Astrocyte (in vitro differentiated cells and primary cell): ENCODE data around the gene TTC9. TPM values are rescaled to one million over a fixed set of nuclear protein-coding genes. Genes with fewer than 3 reads are reported as not detected.

Experiments
- DNase-seq: peaks from one replicate; pipeline ENCODE4 v3.0.0-alpha.2; 2010; ENCODE audit warnings: low read depth
- FAIRE-seq: peaks from 2 replicates; lab custom pipeline; 2011; peaks lifted over from hg19 to GRCh38; lab: Jason Lieb, UNC
- H2AFZ ChIP-seq: 2 replicates; pipeline ENCODE4 v1.6.0; 2012; ENCODE audit warnings: low read depth, low read length, inconsistent platforms
- H3K27ac ChIP-seq: 2 replicates; pipeline ENCODE4 v1.5.1; 2011; ENCODE audit warnings: low read depth, low read length, inconsistent platforms
- H3K27me3 ChIP-seq: 2 replicates; pipeline ENCODE4 v1.6.0; 2011; ENCODE audit warnings: low read length, inconsistent platforms; ENCODE audit not compliant: insufficient read depth
- H3K36me3 ChIP-seq: 2 replicates; pipeline ENCODE4 v1.5.1; 2011; ENCODE audit warnings: low read length, inconsistent platforms; ENCODE audit not compliant: insufficient read depth
- H3K4me1 ChIP-seq: 2 replicates; pipeline ENCODE4 v1.5.1; 2011; ENCODE audit warnings: low read length, inconsistent platforms; ENCODE audit not compliant: insufficient read depth
- H3K4me2 ChIP-seq: 2 replicates; pipeline ENCODE4 v1.6.0; 2012; ENCODE audit warnings: low read length, inconsistent platforms
- H3K4me3 ChIP-seq: 2 replicates; pipeline ENCODE4 v1.5.1; 2011; ENCODE audit warnings: low read depth, mild to moderate bottlenecking, low read length, inconsistent platforms; ENCODE audit not compliant: insufficient read depth
- H3K79me2 ChIP-seq: 2 replicates; pipeline ENCODE4 v1.6.0; 2012; ENCODE audit warnings: mild to moderate bottlenecking, low read length, inconsistent platforms; ENCODE audit not compliant: insufficient read depth
- H3K9ac ChIP-seq: 2 replicates; pipeline ENCODE4 v1.6.0; 2012; ENCODE audit warnings: mild to moderate bottlenecking, low read length, inconsistent platforms
- H3K9me3 ChIP-seq: 2 replicates; pipeline ENCODE4 v1.5.1; 2012; ENCODE audit warnings: low read depth, mild to moderate bottlenecking, low read length, inconsistent platforms; ENCODE audit not compliant: insufficient read depth
- H4K20me1 ChIP-seq: 2 replicates; pipeline ENCODE4 v1.6.0; 2012; ENCODE audit warnings: low read length, inconsistent platforms; ENCODE audit not compliant: insufficient read depth
- H3K27ac Mint-ChIP-seq: one replicate; pipeline ENCODE4 v1.8.0; 2021; ENCODE audit warnings: mild to moderate bottlenecking, mixed read lengths; ENCODE audit not compliant: unreplicated experiment
- H3K27me3 Mint-ChIP-seq: one replicate; pipeline ENCODE4 v1.8.0; 2021; ENCODE audit warnings: low read depth, mixed read lengths; ENCODE audit not compliant: unreplicated experiment
- H3K36me3 Mint-ChIP-seq: one replicate; pipeline ENCODE4 v1.8.0; 2021; ENCODE audit warnings: low read depth, mixed read lengths; ENCODE audit not compliant: unreplicated experiment
- H3K4me1 Mint-ChIP-seq: one replicate; pipeline ENCODE4 v1.8.0; 2021; ENCODE audit warnings: low read depth, mixed read lengths; ENCODE audit not compliant: unreplicated experiment
- H3K4me3 Mint-ChIP-seq: one replicate; pipeline ENCODE4 v1.8.0; 2021; ENCODE audit warnings: mild to moderate bottlenecking, moderate library complexity, mixed read lengths; ENCODE audit not compliant: unreplicated experiment
- H3K9me3 Mint-ChIP-seq: one replicate; pipeline ENCODE4 v1.8.0; 2021; ENCODE audit warnings: mild to moderate bottlenecking, mixed read lengths; ENCODE audit not compliant: unreplicated experiment
- EZH2 ChIP-seq: IDR thresholded peaks from 2 replicates; pipeline ENCODE4 v1.6.1; 2012; ENCODE audit warnings: mild to moderate bottlenecking, low read length, inconsistent platforms; ENCODE audit not compliant: insufficient read depth
- total RNA-seq: library from RNA; stranded (reverse); gene quantifications from 2 replicates; pipeline ENCODE4 v1.2.1, GENCODE V29; 2021
- TF ChIP-seq, protein P1 (sequence below): IDR thresholded peaks from 2 replicates; pipeline ENCODE4 v1.5.1; 2011; ENCODE audit warnings: low read depth, mild to moderate bottlenecking, inconsistent platforms, low read length, moderate library complexity; ENCODE audit not compliant: insufficient read depth

The TTC9 gene
- total RNA-seq, 1 donor from 2014 or later: 8.4 TPM

DNA sequence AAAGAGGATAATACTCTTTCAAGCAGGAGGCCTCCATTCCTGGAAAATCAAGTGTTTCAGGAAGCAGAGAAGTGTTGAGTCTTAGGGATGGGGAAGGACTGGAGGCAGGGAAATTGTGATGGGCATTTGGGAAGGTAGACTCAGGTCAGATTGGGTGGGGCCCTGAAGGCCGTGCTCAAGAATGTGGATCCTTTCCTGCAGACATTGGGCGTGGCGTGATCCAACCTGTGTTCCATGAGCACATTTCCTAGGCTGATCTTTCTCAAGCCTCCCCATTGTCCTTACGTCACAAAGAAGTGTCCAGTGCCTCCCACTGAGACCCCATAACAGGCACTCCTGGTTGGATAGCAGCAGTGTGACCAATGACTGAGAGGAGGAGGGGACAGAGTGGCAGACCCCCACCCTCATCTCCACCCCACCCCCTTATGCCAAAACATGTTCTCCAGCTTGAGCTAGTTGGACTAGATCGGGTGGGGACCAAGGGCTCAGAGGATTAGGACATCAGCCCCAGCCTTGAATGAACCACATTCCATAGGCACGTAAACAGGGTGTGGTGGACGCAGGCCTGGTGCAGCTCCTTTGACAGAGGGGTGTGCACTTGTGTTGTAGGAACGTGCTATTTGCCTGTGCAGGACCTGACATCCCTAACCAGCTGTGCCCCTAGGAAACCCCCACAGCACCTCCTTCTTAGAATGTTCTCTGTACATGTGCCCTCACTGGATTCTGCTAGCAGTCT lies 76.8 kb downstream of the TTC9 start:
- H3K4me1 Mint-ChIP-seq: peaks cover 4% of the 10 kb centered on the region
- DNase-seq (no peak), FAIRE-seq (no peak)
- no peak overlapping the region for H2AFZ ChIP-seq
- H3K27me3 Mint-ChIP-seq: peaks cover 5% of the 10 kb centered on the region
- no peak overlapping the region for H3K9ac ChIP-seq
- no peaks in the 10 kb centered on the region for H4K20me1 ChIP-seq
- no peak overlapping the region for H3K4me3 ChIP-seq
- no peaks in the 10 kb centered on the region for H3K4me1 ChIP-seq
- no peaks in the 10 kb centered on the region for H3K9me3 ChIP-seq
- H3K4me3 Mint-ChIP-seq: no peak overlapping the region
- no peak overlapping the region for H3K27ac ChIP-seq
- H3K4me2 ChIP-seq: no peak overlapping the region
- H3K36me3 Mint-ChIP-seq: peaks cover 3% of the 10 kb centered on the region
- H3K27me3 ChIP-seq: peaks cover 9% of the 10 kb centered on the region
- H3K36me3 ChIP-seq: no peaks in the 10 kb centered on the region
- H3K9me3 Mint-ChIP-seq: no peaks in the 10 kb centered on the region
- no peak overlapping the region for H3K27ac Mint-ChIP-seq
- no peaks in the 10 kb centered on the region for H3K79me2 ChIP-seq
- TF ChIP-seq, protein P1, sequence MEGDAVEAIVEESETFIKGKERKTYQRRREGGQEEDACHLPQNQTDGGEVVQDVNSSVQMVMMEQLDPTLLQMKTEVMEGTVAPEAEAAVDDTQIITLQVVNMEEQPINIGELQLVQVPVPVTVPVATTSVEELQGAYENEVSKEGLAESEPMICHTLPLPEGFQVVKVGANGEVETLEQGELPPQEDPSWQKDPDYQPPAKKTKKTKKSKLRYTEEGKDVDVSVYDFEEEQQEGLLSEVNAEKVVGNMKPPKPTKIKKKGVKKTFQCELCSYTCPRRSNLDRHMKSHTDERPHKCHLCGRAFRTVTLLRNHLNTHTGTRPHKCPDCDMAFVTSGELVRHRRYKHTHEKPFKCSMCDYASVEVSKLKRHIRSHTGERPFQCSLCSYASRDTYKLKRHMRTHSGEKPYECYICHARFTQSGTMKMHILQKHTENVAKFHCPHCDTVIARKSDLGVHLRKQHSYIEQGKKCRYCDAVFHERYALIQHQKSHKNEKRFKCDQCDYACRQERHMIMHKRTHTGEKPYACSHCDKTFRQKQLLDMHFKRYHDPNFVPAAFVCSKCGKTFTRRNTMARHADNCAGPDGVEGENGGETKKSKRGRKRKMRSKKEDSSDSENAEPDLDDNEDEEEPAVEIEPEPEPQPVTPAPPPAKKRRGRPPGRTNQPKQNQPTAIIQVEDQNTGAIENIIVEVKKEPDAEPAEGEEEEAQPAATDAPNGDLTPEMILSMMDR: no peak
- no peak for TF ChIP-seq EZH2

DNA sequence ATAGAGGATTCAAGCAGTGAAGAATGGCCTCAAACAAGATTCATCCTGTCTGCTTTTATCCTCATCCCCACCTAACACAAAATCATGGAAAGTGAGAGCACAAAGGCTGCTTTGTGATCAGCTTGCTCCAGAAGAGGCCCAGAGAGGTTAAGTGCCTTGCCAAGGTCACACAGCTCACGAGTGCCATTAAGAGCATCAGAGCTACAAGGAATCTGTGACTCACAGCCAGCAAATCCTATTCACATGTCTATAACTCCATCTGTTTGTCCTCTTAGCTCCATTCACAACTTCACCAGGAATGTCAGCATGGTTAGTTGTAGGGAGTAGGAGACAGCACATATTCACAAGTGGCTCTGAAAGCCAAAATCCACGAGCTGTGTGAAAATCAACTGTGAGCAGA lies 79.8 kb downstream of the TTC9 start:
- FAIRE-seq: no peak

More for the DNA sequence above, 79.8 kb downstream of the TTC9 start:
- Histone ChIP-seq H3K36me3 (no peaks in the 10 kb centered on the region), H2AFZ (no peak overlapping the region), H3K9me3 (no peaks in the 10 kb centered on the region), H3K4me3 (no peak overlapping the region), H3K27ac (no peak overlapping the region), H3K4me1 (no peaks in the 10 kb centered on the region), H3K4me2 (no peak overlapping the region), H3K79me2 (no peaks in the 10 kb centered on the region), H3K27me3 (peaks cover 6% of the 10 kb centered on the region), H4K20me1 (no peaks in the 10 kb centered on the region), H3K9ac (no peak overlapping the region)
- H3K27ac Mint-ChIP-seq: no peak overlapping the region
- peaks cover 10% of the 10 kb centered on the region for H3K36me3 Mint-ChIP-seq
- H3K4me3 Mint-ChIP-seq: no peak overlapping the region
- H3K27me3 Mint-ChIP-seq: peaks cover 7% of the 10 kb centered on the region
- peak; percentile 22 for DNase-seq
- no peak for TF ChIP-seq EZH2
- TF ChIP-seq, protein P1: no peak
- peaks cover 2% of the 10 kb centered on the region for H3K9me3 Mint-ChIP-seq
- H3K4me1 Mint-ChIP-seq: no peaks in the 10 kb centered on the region
